NCI-H526 (cell line): ENCODE data around the gene BLTP3B.

Experiments
- DNase-seq, 2 experiments: peaks; one replicate each; lab custom pipeline; 2025; lab: John Stamatoyannopoulos, UW

BLTP3B gene

DNA sequence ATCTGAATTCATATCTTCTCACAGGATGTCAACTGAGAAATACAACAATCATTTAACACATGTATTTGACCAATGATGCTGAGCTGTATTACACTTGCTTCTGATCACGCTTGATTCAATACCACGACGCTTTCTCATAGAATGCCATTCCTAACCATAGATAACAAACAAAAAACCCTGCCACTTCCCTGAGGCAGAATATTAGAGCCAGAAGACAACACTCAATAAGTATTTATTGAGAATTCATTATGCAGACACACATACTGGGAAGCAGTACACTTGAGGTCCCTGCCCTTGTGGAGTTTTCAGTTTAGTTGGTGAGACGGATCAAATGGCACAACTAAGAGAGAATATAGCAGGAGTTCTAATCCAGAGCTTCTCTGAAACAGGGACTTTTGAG, 32.4 kb downstream of the BLTP3B start:
- no peak for DNase-seq

DNA sequence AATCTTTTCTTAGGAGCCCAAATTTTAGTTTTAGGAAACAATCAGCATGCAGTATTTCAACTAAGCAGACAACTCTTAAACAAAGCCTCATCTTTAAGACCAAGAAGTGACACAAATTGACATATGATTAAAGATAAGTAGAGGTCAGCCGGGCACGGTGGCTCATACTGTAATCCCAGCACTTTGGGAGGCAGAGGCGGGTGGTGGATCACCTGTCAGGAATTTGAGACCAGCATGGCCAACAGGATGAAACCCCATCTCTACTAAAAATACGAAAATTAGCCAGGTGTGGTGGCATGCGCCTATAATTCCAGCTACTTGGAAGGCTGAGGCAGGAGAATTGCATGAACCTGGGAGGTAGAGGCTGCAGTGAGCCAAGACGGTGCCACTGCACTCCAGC, 35.8 kb downstream of the BLTP3B start:
- DNase-seq = no peak

DNA sequence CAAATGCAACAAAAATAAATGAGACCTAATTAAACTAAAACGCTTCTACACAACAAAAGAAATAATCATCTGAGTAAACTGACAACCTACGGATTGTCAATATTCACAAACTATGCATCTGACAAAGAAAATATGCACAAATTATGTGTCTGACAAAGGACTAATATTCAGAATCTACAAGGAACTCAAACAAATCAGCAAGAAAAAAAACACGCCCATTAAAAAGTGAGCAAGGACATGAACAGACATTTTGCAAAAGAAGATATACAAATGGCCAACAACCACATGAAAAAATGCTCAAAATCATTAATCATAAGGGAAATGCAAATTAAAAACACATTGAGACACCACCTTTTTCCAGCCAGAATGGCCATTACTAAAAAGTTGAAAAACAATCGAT, 37.0 kb downstream of the BLTP3B start:
- DNase-seq = no peak

DNA sequence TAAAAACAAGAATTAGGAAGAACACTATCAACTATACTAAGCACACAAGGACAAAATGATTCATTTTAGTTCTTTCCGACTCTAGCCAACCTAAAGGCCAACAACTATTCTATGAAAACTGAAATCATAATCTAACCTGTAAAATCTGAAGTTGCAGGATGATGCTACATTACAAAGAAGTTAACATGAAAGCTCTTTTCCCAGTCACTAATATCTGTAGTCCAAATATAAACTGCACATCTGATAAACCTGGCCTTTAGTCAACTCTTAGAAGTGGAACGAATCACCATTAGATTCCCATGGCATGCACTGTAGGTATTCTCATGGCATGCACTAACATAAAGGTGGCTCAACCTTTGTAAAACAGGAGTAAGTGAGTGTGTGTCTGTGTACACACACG, 41.7 kb downstream of the BLTP3B start:
- no peak for DNase-seq
